Stimulated activated CD4-positive, alpha-beta T cell treated with anti-CD3 and anti-CD28 coated beads, Interleukin-12 subunit alpha, Interleukin-12 subunit beta, amount 100 ng/mL, for 24 hours (primary cell): ENCODE data around the gene CLDN18.

Source experiments
- DNase-seq, 2 experiments: peaks; one replicate each; pipeline ENCODE4 v3.0.0-alpha.2; 2020; ENCODE audit warnings: low read depth in 2 of 2

CLDN18 gene

DNA sequence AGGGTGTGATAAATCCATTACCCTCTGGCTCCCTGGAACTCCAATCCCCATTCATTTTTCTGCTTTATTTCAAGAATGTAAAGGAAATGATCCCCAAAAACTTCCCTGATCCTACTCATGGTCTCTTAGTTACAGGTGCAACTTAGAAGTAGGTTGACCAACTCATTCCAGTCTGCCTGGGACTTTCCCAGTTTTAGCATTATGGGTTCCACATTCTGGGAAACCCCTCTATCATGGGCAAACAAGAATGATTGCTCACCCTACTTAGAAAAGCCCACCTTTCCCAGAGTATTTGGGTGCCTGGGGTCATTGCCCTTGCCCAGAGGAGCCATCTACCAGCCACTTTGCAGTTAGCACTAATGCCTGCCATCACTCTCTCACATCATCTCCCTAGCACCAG lies 15.6 kb downstream of the CLDN18 start:
- no peak for DNase-seq

DNA sequence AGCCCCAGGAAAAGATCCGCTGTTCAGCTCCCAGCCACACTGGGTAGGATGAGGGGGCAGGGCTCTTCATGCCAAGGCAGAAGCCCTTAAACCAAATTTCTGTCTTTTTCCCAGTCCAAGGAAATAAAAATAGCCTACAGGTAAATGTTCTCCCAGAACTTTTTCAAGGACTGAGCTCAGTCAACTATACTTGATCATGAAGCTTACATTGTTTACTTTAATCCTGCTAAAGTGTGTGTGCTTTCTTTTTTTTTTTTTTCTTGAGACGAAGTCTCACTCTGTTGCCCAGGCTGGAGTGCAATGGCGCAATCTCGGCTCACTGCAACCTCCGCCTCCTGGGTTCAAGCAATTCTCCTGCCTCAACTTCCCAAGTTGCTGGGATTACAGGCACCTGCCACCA lies 17.9 kb downstream of the CLDN18 start:
- no peak for DNase-seq

DNA sequence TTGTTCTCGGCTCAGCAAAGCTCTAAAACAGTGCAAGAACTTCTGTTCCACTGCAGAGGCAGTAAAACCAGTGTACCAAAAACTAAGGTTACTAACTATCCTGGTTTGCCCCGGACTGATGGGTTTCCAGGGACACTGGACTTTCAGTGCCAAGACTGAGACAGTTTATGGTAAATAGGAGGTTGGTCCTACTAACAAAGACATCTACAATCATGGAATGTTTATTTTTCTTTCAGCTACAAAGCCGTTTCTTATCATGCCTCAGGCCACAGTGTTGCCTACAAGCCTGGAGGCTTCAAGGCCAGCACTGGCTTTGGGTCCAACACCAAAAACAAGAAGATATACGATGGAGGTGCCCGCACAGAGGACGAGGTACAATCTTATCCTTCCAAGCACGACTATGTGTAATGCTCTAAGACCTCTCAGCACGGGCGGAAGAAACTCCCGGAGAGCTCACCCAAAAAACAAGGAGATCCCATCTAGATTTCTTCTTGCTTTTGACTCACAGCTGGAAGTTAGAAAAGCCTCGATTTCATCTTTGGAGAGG lies 20.8 kb downstream of the CLDN18 start:
- no peak for DNase-seq

DNA sequence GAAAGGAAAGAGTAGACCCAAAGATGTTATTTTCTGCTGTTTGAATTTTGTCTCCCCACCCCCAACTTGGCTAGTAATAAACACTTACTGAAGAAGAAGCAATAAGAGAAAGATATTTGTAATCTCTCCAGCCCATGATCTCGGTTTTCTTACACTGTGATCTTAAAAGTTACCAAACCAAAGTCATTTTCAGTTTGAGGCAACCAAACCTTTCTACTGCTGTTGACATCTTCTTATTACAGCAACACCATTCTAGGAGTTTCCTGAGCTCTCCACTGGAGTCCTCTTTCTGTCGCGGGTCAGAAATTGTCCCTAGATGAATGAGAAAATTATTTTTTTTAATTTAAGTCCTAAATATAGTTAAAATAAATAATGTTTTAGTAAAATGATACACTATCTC lies 21.6 kb downstream of the CLDN18 start:
- DNase-seq = no peak

DNA sequence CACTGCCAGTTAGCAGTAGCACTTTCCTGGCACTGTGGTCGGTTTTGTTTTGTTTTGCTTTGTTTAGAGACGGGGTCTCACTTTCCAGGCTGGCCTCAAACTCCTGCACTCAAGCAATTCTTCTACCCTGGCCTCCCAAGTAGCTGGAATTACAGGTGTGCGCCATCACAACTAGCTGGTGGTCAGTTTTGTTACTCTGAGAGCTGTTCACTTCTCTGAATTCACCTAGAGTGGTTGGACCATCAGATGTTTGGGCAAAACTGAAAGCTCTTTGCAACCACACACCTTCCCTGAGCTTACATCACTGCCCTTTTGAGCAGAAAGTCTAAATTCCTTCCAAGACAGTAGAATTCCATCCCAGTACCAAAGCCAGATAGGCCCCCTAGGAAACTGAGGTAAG lies 22.6 kb downstream of the CLDN18 start:
- DNase-seq = no peak

DNA sequence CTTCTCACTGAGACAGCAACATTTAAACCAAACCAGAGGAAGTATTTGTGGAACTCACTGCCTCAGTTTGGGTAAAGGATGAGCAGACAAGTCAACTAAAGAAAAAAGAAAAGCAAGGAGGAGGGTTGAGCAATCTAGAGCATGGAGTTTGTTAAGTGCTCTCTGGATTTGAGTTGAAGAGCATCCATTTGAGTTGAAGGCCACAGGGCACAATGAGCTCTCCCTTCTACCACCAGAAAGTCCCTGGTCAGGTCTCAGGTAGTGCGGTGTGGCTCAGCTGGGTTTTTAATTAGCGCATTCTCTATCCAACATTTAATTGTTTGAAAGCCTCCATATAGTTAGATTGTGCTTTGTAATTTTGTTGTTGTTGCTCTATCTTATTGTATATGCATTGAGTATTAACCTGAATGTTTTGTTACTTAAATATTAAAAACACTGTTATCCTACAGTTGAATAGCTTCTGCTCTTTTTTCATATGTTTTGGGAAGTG lies 23.3 kb downstream of the CLDN18 start:
- no peak for DNase-seq

DNA sequence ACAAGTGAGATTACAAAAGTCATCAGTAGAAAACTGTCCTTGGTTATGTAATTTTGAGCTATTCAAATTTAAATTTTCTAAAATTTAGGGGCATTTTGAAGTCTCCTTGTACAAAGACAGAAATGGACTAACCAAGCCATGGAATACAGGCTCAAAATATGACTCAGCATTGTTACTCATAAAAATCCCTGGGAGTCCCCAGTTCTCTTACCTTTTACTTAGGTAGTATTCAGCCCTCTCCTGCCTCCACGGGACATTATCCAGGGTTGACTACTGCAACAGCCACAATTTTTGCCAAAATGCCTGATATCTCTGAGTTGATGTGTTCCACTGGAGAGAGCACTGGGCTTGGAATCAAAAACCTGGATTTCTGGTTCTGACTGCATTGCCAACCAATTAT lies 25.0 kb downstream of the CLDN18 start:
- DNase-seq = no peak

DNA sequence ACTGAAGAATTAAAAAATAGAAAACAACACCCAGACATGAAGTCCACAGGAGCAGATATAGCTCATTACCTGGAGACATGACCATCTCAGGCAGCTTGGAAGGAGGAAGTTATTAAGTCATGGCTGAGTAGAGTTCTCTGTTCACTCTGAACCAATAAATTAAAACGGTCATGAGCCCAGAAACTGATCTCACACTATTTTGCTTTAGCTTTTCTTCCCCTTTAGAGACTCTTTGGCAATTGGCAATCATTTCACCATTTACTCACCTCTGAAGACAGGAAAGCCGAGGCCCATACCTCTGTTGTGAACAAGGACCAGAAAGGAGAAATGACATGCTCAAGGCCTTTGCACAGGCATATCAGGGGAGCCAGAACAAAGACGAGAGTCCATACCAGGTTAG lies 26.6 kb downstream of the CLDN18 start:
- DNase-seq = no peak

DNA sequence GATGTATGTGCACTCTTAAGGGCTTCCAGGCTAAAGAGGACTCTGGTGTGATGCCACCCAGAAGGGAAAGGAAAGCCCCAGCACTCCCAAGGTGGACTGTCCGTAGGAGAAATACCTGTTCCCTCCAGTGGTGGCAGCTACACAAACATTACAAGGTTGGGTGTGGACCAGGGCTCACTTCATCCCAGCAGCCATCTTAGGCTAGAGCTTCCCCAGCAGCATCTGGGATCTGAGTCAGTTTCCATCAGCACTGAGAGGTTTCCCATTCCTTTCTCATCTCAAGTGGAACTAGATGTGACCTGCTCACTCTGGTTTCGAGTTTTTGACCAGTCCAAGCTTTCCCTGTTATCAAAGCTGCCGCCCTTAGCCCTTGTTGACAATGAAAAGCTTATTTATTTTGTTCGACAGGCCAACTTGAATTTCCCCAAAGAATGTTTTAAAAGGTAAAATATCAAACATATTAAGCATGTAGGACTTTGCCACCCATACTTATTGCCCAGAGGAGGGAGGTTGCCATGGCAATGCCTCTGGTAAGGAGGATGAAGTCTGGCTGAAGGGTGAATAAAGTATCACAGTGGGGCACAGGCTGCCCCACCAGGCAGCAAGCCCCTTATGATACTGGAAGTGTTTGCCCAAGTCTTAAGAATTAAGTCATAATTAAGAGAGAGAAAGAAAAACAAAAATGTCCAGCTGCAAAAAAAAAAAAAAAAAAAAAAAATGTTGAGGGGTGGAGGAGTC lies 28.9 kb downstream of the CLDN18 start:
- no peak for DNase-seq

DNA sequence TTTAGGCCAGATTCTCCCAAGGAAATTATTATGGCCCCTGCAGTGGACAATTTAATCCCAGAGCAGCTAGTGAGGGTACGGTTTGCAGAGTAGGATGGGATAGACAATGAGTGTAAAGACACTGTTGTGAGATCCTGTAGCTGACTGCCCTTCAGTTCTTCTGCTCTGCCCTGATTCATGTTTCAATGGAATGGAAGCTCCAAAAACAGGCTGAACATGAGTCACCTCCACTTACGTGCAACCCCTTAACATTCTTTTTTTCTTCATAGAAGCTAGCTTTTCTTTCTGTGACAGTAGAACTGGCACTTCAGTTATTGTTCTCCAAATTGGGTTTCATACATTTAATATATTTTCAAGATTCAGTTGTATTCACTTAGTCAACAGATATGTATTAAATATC lies 32.1 kb downstream of the CLDN18 start:
- DNase-seq = no peak

DNA sequence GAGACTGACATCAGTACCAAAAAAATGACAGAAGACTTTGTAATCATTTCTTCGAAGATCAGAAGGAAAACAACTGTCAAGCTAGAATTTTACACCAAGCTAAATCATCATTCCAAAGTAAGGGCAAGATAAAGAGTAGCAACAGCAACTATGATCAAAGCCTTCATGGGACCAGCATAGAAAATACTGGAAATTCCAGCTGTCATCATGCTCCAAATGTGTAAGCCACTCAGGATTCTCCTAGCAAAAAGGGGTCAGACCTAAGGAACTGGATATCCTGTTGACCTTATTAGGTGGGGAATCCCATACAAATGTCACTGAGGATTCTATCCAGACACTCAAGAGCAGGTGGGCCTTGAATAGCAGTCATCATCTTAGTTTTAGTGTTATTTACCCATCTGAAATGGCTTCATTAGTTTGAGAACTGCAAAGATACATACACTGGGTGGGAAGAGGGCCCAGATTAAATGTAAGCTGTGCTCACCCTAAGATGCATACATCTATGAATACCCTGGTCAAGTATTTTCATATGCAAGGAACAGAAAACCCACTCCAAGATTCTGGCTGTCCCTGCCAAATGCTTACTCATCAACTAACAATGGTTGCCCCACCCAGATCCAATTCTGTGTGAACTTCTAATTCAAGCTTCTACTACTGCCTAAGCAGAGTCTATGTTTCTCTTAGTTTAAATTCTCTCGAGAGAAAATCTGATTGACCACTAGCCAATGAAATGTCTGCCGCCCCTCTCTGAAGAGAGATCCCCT lies 33.5 kb downstream of the CLDN18 start:
- DNase-seq = no peak

DNA sequence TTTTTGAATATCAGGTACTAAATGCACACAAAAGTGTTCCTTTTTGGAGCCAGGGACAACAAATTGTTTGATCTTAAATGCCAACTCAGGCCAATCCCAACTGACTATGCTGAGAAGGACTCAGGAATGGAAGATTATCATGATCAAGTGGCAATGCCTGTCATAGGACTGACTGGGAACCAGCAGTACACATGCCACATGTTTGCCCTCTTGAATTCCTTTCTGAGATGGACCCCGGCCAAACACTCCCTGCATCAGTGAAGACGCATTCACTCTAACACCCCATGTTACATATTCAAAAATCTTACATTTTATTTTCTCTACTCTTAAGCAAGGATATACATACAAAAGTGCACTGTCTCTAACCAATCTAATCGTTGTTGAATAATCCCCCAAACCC lies 36.1 kb downstream of the CLDN18 start:
- no peak for DNase-seq

DNA sequence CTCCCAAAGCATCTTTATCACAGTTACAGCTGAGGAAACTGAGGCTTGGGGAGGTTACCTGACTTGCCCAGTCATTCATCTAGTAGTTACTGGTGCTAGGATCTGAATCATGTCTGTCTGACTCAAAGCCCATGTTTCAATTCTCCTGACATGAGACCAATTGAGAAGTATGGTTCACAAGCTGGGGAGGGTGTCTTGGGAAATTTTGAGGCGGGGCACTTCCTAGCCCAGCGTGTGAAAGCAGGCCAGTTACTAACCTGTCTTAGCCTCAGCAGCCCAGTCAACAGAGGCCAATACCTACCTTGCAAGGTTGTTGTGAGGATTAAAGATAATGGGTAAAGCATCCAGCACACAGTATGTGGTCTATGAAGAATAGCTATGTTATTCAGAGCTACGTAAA lies 37.0 kb downstream of the CLDN18 start:
- DNase-seq = no peak

DNA sequence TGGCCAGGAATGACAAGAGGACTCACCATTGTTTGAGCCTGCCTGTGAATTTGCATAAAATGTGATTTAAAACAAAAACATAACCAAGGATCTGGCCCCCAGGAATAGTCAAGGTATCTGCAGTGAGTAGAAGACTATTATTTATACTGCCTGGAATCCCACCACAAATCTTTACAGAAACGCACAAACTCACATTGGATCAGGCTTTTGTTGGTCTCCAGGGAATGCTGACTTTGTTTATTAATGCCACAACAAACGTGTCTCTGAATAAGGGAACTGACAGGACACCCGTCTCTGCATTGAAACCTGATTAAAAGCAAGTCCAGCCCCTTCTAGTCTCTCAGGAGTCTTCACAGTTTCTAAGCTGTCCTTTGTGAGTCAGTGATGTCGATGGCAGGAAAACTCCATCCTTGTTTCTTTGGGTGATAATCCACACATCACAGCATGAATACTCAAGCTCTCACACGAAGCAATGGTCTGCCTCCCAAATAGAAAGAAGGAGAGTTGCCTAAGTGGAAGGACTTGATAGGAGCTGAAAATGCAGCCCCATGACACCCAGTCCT lies 37.7 kb downstream of the CLDN18 start:
- DNase-seq = no peak

DNA sequence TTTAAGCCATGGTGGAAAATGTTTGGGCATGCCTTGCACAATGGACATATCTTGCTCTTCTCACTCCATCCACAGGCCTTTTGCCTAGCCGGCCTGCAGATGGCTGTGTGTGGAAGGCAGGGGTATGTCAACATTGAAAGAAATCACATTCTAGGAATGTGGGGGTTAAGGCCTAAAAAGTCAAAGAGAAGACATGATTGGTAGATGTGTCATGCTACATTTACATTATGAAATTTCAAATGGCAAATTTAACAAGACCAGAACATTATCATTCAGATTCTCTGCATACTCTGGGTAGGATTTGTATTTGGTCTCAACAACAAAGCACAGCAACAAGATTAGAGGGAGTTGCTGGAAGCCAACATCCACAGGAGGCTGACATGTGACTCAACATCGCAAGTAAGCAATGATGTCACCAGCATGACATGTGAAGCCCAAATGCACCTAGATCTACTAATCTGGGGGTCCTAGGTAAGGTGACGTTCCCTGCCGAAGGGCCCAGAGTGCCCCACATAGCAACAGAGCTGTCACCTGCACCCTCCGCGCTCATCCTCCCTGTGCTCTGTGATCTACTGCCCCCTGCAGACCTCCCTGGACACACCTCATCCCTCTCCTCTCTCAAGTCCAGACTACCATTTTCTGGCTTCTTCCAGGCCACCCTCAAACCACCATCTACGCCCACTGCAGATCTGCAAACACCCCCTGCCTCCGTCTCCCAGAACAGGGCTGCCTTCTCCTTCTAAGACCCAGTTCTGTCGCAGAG lies 39.4 kb downstream of the CLDN18 start:
- no peak for DNase-seq

DNA sequence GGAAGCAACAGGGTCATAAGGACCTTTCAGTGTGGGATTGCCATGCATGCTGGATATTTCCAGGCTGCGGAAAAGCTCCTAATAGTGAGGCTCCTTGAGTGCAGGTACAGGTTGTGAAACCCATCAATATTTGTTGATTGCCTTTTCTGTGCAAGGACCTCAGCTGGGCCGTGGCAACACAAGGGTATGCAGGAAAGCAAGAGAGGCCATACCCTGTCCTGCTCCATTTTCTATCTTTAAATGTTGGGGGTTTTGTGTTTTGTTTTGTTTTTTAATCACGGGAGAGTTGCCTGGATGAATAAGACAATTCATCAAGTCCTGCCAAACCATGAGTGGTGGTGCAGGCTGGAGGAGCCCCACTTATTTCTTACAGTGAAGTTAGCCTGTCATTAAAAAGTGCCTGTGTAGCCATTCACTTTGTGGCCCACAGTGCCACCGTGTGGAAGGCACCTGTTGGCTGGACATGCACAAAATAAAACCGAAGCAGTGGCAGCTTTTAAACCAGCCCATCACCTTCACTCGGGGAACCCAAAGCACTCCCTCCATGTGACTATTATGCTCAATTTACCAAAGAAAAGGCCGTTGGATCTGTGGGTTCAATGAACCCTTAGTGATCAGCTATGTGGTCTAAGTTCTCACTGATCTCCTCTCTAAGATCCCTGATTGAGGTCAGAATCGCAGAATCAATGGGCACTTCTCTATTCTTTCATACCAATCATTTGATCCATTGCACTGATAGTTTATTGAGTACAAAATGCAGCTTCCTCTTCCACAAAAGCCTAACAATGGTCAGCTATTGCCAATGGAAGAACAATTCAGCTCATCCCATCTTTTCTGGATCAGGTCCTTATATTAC lies 42.2 kb downstream of the CLDN18 start:
- DNase-seq = no peak

DNA sequence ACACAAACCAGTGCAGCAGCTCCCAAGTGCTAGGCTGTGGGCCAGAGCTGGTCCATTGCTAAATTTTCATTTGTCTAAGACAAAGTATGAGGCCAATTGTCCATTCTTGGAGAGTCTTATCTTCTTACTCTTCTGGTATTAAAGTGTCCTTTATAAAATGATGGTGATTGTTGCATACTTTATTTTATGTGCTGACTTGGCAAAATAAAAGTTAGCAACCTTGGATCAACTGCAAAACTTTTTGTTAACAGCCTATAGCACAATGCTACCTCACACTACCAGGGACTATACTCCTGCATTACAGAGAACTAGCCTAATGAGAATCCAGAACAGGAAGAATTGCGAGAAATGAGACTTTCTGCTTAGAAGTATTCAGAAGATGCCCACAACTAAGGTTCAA lies 44.1 kb downstream of the CLDN18 start:
- no peak for DNase-seq

DNA sequence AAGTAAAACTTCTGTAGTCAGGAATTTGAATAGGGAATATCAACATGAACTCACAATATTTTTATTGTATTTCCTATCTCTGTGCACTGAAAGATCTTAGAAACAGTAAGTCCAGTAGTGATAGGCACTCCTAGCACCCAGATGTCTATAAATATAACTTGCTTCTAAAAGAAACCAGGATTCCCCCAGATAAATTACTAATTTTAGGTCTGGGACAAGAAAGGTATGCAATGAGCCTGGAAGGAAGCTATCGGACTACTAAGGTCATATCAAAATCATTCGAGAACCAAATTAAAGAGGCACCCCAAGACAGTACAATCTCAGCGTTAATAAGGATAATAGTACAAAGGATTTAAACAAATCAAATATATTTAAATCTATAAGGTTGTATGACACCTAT lies 47.4 kb downstream of the CLDN18 start:
- DNase-seq = no peak

DNA sequence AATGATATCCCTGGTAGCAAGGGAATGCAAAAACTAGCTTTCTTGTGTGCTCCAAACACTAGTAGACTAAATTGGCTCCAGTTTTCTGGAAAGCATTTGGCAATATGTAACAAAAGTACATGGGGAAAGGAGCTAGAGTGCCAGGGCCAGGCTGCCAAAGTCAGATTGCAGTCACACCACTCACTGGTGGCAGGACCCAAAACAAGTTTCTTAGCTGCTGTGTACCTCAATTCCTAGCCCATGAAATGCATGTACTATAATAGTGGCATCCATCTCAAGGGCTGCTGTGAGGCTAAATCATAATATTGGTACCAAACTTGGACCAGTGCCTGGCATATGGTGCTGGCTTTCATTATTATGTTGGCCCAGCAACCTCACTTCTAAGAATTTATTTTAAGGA lies 49.3 kb downstream of the CLDN18 start:
- DNase-seq = no peak

DNA sequence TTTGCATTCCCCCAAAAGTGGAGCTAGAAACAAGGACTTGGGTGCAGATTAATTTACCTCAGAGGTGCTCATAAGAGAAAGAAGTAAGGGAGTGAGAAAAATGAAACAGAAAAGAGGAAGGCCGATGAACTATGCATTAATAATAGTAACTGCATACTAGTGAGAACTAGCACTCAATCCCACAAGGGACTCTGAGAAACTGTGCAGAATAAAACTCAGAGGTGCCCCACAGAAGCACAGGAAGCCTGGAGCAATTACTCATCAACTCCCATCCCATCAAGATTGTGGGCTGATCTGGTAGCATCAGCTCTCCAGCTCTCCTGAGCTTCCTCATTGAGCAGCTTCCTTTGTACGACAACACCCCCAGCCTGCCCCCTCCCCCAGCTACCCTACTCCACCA lies 50.8 kb downstream of the CLDN18 start:
- DNase-seq = no peak

DNA sequence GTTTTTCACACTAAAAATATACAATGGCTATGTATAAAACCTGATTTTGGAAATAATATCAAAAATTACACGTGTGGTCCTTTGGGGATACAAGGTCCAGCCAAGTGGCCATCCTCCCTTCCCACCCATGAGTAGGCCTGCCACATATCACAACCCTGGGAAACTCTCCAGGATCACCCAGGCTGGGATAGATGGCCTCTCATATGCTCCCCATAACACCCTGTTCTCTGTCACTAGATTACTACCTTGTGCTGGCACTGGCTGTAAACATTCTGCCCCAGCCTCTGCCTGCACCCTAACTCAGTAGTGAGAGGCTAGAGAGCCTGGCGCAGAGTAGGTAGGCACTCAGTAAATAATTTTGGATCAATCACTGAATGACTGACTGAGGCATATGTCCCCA lies 52.1 kb downstream of the CLDN18 start:
- no peak for DNase-seq
